ENCODE measurements around the gene OPRM1. TPM values are rescaled to one million over a fixed set of nuclear protein-coding genes. Genes with fewer than 3 reads are reported as not detected.

The OPRM1 gene
- total RNA-seq, 4 donors from 2014 or later = 0.40 to 1.2 (median 0.88) TPM

GRCh38 chr6:154122195-154122925 is 83.3 kb downstream of the OPRM1 start:
- no peak overlapping the region for H3K27ac ChIP-seq (replicated peaks in 1 of 4)
- no peaks in the 10 kb centered on the region for H3K27me3 ChIP-seq
- H3K4me3 ChIP-seq = no peak overlapping the region
- no peaks in the 10 kb centered on the region for H3K9me3 ChIP-seq
- no peaks in the 10 kb centered on the region for H3K36me3 ChIP-seq
- intact Hi-C loops (cut with DNase I) = no loop called here
- no peaks in the 10 kb centered on the region for H3K4me1 ChIP-seq
- WGBS = 83% methylated on average over 2 of the region's 2 CpGs
- DNase-seq (ENCODE audit: extremely low spot score) = no peak
- TF ChIP-seq CTCF (IDR thresholded peaks at IDR 0.05) (no peak), EP300 (IDR thresholded peaks at IDR 0.05) (no peak), POLR2AphosphoS5 (IDR thresholded peaks at IDR 0.05) (no peak), POLR2A (IDR thresholded peaks at IDR 0.05; ENCODE audit: low read depth) (no peak)

DNA sequence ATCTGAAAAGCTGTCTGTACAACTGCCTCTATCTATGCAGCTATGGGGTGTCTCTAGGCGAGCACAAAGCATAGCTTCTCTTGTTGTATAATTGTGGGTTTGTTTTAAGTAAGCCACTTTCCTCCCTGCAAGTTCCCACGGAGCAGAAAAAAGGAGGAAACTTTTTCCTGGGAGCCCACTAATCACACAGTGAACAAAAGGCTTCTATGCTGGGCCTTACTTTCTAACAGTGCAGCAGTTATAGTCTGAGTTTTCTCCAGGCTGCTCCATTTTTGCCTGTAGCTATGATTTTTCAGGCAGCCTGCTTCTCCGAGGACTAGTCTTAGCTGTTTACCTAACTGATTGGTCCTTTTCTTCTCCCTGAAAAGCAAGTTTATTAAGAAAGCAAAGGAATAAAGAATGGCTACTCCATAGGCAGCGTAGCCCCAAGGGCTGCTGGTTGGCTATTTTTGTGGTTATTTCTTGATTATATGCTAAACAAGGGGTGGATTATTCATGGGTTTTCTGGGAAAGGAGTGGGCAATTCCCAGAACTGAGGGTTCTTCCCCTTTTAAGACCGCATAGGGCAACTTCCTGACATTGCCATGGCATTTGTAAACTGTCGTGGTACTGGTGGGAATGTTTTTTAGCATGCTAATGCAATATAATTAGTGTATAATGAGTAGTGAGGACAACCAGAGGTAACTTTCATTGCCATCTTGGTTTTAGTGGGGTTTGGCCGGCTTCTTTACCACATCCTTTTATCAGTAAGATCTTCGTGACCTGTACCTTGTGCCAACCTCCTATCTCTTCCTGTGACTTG is 84.3 kb downstream of the OPRM1 start:
- no peak for DNase-seq (ENCODE audit: extremely low spot score)
- TF ChIP-seq CTCF (IDR thresholded peaks at IDR 0.05) = no peak
- TF ChIP-seq POLR2A (IDR thresholded peaks at IDR 0.05; ENCODE audit: low read depth) = no peak
- TF ChIP-seq EP300 (IDR thresholded peaks at IDR 0.05) = no peak
- TF ChIP-seq POLR2AphosphoS5 (IDR thresholded peaks at IDR 0.05) = no peak
- Histone ChIP-seq H3K4me3 (no peak overlapping the region), H3K4me1 (no peaks in the 10 kb centered on the region), H3K27ac (replicated peaks in 1 of 4) (no peak overlapping the region), H3K27me3 (no peaks in the 10 kb centered on the region), H3K9me3 (no peaks in the 10 kb centered on the region), H3K36me3 (no peaks in the 10 kb centered on the region)
- WGBS = 71% methylated on average over 8 of the region's 8 CpGs
- intact Hi-C loops (cut with DNase I) = no loop called here

DNA sequence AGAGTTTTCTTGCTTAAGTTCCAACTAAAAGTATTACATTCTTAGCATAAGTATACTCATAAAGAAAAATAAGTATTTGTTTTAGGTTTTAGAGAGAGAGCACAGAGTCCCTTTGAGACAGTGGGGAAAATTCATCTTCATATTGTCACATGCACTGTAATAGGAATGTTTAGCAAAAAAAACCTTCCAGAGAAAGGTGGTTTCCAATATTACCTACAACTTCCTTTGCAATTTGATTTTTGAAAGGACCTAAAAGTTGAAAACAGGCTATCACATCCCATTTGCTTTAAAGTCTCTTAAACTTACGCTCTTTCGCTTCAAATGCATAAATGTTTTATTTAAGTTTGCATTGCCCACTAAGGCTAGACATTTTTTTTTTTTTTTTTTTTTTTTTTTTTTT is 86.4 kb downstream of the OPRM1 start:
- Histone ChIP-seq H3K27ac (replicated peaks in 1 of 4) (no peak overlapping the region), H3K27me3 (no peaks in the 10 kb centered on the region), H3K4me1 (no peaks in the 10 kb centered on the region), H3K4me3 (no peak overlapping the region), H3K36me3 (no peaks in the 10 kb centered on the region), H3K9me3 (no peaks in the 10 kb centered on the region)
- WGBS = 75% methylated on average over 2 of the region's 2 CpGs
- DNase-seq (ENCODE audit: extremely low spot score) = no peak
- TF ChIP-seq EP300 (IDR thresholded peaks at IDR 0.05) = no peak
- TF ChIP-seq CTCF (IDR thresholded peaks at IDR 0.05) = no peak
- TF ChIP-seq POLR2A (IDR thresholded peaks at IDR 0.05; ENCODE audit: low read depth) = no peak
- TF ChIP-seq POLR2AphosphoS5 (IDR thresholded peaks at IDR 0.05) = no peak
- intact Hi-C loops (cut with DNase I) = no loop called here

- no peak for DNase-seq (ENCODE audit: extremely low spot score)
- Histone ChIP-seq H3K36me3 (no peaks in the 10 kb centered on the region), H3K4me3 (no peak overlapping the region), H3K4me1 (no peaks in the 10 kb centered on the region), H3K9me3 (no peaks in the 10 kb centered on the region), H3K27ac (replicated peaks in 1 of 4) (no peak overlapping the region), H3K27me3 (no peaks in the 10 kb centered on the region)
- intact Hi-C loops (cut with DNase I) = no loop called here
- 64% methylated on average over 2 of the region's 2 CpGs for WGBS
- TF ChIP-seq POLR2A (IDR thresholded peaks at IDR 0.05; ENCODE audit: low read depth) (no peak), CTCF (IDR thresholded peaks at IDR 0.05) (no peak), POLR2AphosphoS5 (IDR thresholded peaks at IDR 0.05) (no peak), EP300 (IDR thresholded peaks at IDR 0.05) (no peak)
Observed at GRCh38 chr6:154127657-154128056, 88.6 kb downstream of the OPRM1 start.

All from esophagus muscularis mucosa (tissue), 4 donors.